HEK293 (cell line): ENCODE measurements around the gene ATP6V1F.

ENCODE experiments used
- EGR2 ChIP-seq: fragments of 450-650 bp; formaldehyde crosslinking; IDR thresholded peaks from 2 replicates; pipeline ENCODE4 v1.5.1; 2016; ENCODE audit warnings: low read depth, missing biosample characterization, missing genetic modification characterization
- GLIS2 ChIP-seq: fragments of 450-650 bp; formaldehyde crosslinking; IDR thresholded peaks from 2 replicates; pipeline ENCODE4 v1.5.1; 2016; ENCODE audit warnings: missing biosample characterization, missing genetic modification characterization
- HOXC10 ChIP-seq: sonication (generic); formaldehyde crosslinking; IDR thresholded peaks from 2 replicates; pipeline ENCODE4 v1.8.1; 2023; ENCODE audit warnings: mild to moderate bottlenecking, missing genetic modification reagents
- KLF8 ChIP-seq: fragments of 450-650 bp; formaldehyde crosslinking; IDR thresholded peaks from 2 replicates; pipeline ENCODE4 v1.5.1; 2016; ENCODE audit warnings: missing biosample characterization, missing genetic modification characterization
- OSR2 ChIP-seq: fragments of 450-650 bp; formaldehyde crosslinking; IDR thresholded peaks from 2 replicates; pipeline ENCODE4 v1.5.1; 2016; ENCODE audit warnings: missing biosample characterization, missing genetic modification characterization
- REST ChIP-seq: fragments of 450-650 bp; formaldehyde crosslinking; IDR thresholded peaks from 2 replicates; pipeline ENCODE4 v1.5.1; 2016; ENCODE audit warnings: missing biosample characterization, missing genetic modification characterization
- TCF7L2 ChIP-seq: IDR thresholded peaks from 2 replicates; pipeline ENCODE4 v1.6.1; 2011; ENCODE audit warnings: low read depth, mild to moderate bottlenecking, inconsistent platforms, low read length, moderate library complexity, borderline replicate concordance
- ZBTB26 ChIP-seq: fragments of 450-650 bp; formaldehyde crosslinking; optimal IDR thresholded peaks from 2 replicates; pipeline ENCODE3; 2016; ENCODE audit warnings: missing biosample characterization, mild to moderate bottlenecking, missing genetic modification characterization
- ZBTB7A ChIP-seq: fragments of 450-650 bp; formaldehyde crosslinking; IDR thresholded peaks from 2 replicates; pipeline ENCODE4 v1.5.1; 2016; ENCODE audit warnings: low read depth, missing biosample characterization, missing genetic modification characterization
- ZFHX2 ChIP-seq: fragments of 450-650 bp; formaldehyde crosslinking; conservative IDR thresholded peaks from 2 replicates; pipeline ENCODE4 v1.5.1; 2016; ENCODE audit warnings: missing biosample characterization, missing genetic modification characterization
- ZFP3 ChIP-seq: fragments of 450-650 bp; formaldehyde crosslinking; IDR thresholded peaks from 2 replicates; pipeline ENCODE4 v1.5.1; 2016; ENCODE audit warnings: low read depth, missing biosample characterization, missing genetic modification characterization
- ZIC2 ChIP-seq: fragments of 450-650 bp; formaldehyde crosslinking; IDR thresholded peaks from 2 replicates; pipeline ENCODE4 v1.5.1; 2016; ENCODE audit warnings: missing biosample characterization, missing genetic modification characterization
- ZNF146 ChIP-seq: fragments of 450-650 bp; formaldehyde crosslinking; IDR thresholded peaks from 2 replicates; pipeline ENCODE4 v1.5.1; 2016; ENCODE audit warnings: missing biosample characterization, missing genetic modification characterization
- ZNF155 ChIP-seq: fragments of 450-650 bp; formaldehyde crosslinking; IDR thresholded peaks from 2 replicates; pipeline ENCODE4 v1.5.1; 2016; ENCODE audit warnings: missing biosample characterization, missing genetic modification characterization
- ZNF280D ChIP-seq: fragments of 450-650 bp; formaldehyde crosslinking; IDR thresholded peaks from 2 replicates; pipeline ENCODE4 v1.5.1; 2016; ENCODE audit warnings: missing biosample characterization, missing genetic modification characterization
- ZNF292 ChIP-seq: fragments of 450-650 bp; formaldehyde crosslinking; IDR thresholded peaks from 2 replicates; pipeline ENCODE4 v1.5.1; 2016; ENCODE audit warnings: low read depth, missing biosample characterization, missing genetic modification characterization, borderline replicate concordance
- ZNF335 ChIP-seq: fragments of 450-650 bp; formaldehyde crosslinking; conservative IDR thresholded peaks from 2 replicates; pipeline ENCODE4 v1.5.1; 2016; ENCODE audit warnings: missing biosample characterization, missing genetic modification characterization
- ZNF37A ChIP-seq: fragments of 450-650 bp; IDR thresholded peaks from 2 replicates; pipeline ENCODE4 v1.5.1; 2018; ENCODE audit warnings: missing biosample characterization, missing genetic modification characterization
- ZNF394 ChIP-seq: fragments of 450-650 bp; formaldehyde crosslinking; IDR thresholded peaks from 2 replicates; pipeline ENCODE4 v1.5.1; 2016; ENCODE audit warnings: missing biosample characterization, missing genetic modification characterization, mild to moderate bottlenecking, moderate library complexity, borderline replicate concordance
- ZNF398 ChIP-seq: fragments of 450-650 bp; formaldehyde crosslinking; IDR thresholded peaks from 2 replicates; pipeline ENCODE4 v1.5.1; 2017; ENCODE audit warnings: missing biosample characterization, missing genetic modification characterization
- ZNF600 ChIP-seq: fragments of 450-650 bp; formaldehyde crosslinking; IDR thresholded peaks from 2 replicates; pipeline ENCODE4 v1.5.1; 2016; ENCODE audit warnings: missing biosample characterization, missing genetic modification characterization
- ZNF701 ChIP-seq: fragments of 450-650 bp; formaldehyde crosslinking; IDR thresholded peaks from 2 replicates; pipeline ENCODE4 v1.5.1; 2016; ENCODE audit warnings: missing biosample characterization, missing genetic modification characterization
- ZNF707 ChIP-seq: fragments of 450-650 bp; formaldehyde crosslinking; IDR thresholded peaks from 2 replicates; pipeline ENCODE4 v1.5.1; 2016; ENCODE audit warnings: missing biosample characterization, missing genetic modification characterization
- ZXDB ChIP-seq: fragments of 450-650 bp; formaldehyde crosslinking; IDR thresholded peaks from 2 replicates; pipeline ENCODE4 v1.5.1; 2016; ENCODE audit warnings: missing biosample characterization, missing genetic modification characterization

Gene ATP6V1F

GRCh38 chr7:128833148-128833945 lies 29.3 kb upstream of the ATP6V1F start (continued):
- TF ChIP-seq ZIC2 (tag by site-specific recombination) (peak; percentile 52), TCF7L2 (no peak), ZBTB7A (tag by site-specific recombination) (no peak), EGR2 (tag by site-specific recombination) (no peak), ZNF335 (tag by site-specific recombination) (no peak), ZNF292 (tag by site-specific recombination) (no peak), ZNF37A (tag by site-specific recombination) (no peak), ZNF707 (tag by site-specific recombination) (no peak), HOXC10 (CRISPR knock-in tag) (no peak), ZNF280D (no peak), ZFP3 (tag by site-specific recombination) (no peak), ZNF155 (tag by site-specific recombination) (no peak), ZNF394 (tag by site-specific recombination) (no peak), ZFHX2 (peak; percentile 44; the same call in 1 of the 2 replicates), ZNF701 (tag by site-specific recombination) (no peak), REST (tag by site-specific recombination) (no peak), KLF8 (tag by site-specific recombination) (no peak), ZBTB26 (tag by site-specific recombination) (no peak), GLIS2 (tag by site-specific recombination) (peak; percentile 59; the same call in 1 of the 2 replicates), ZNF600 (tag by site-specific recombination) (peak; percentile 63; the same call in 1 of the 2 replicates), ZXDB (tag by site-specific recombination) (no peak), OSR2 (no peak), ZNF146 (no peak), ZNF398 (tag by site-specific recombination) (peak; percentile 89)
